Effector memory CD8-positive, alpha-beta T cell (primary cell): ENCODE data around the gene WEE2.

ENCODE experiments used
- ATAC-seq: fragments of 150-1000 bp; cut with Tn5 transposase; replicated peaks from 2 replicates; pipeline ENCODE4 v1.10.0; 2021; ENCODE audit warnings: mild to moderate bottlenecking, moderate library complexity
- DNase-seq, 3 experiments: peaks; one replicate each; pipeline ENCODE4 v3.0.0; 2021
- H3K27ac Mint-ChIP-seq, 2 donors: one replicate each; pipeline ENCODE4 v1.8.0; 2022; ENCODE audit warnings: mild to moderate bottlenecking in 2 of 2, mixed read lengths in 2 of 2, moderate library complexity in 2 of 2
- H3K27me3 Mint-ChIP-seq, 2 donors: one replicate each; pipeline ENCODE4 v1.8.0; 2022; ENCODE audit warnings: mixed read lengths in 2 of 2
- H3K36me3 Mint-ChIP-seq: one replicate; pipeline ENCODE4 v1.8.0; 2022; ENCODE audit warnings: mild to moderate bottlenecking, moderate library complexity, mixed read lengths; ENCODE audit not compliant: insufficient read depth
- H3K4me1 Mint-ChIP-seq, 2 donors: one replicate each; pipeline ENCODE4 v1.8.0; 2022; ENCODE audit warnings: low read depth in 2 of 2, mixed read lengths in 2 of 2
- H3K4me3 Mint-ChIP-seq, 2 donors: one replicate each; pipeline ENCODE4 v1.8.0; 2022; ENCODE audit warnings: mild to moderate bottlenecking in 2 of 2, mixed read lengths in 2 of 2, moderate library complexity in 2 of 2
- H3K9me3 Mint-ChIP-seq, 2 donors: one replicate each; pipeline ENCODE4 v1.8.0; 2022; ENCODE audit warnings: mixed read lengths in 2 of 2

Gene WEE2

DNA sequence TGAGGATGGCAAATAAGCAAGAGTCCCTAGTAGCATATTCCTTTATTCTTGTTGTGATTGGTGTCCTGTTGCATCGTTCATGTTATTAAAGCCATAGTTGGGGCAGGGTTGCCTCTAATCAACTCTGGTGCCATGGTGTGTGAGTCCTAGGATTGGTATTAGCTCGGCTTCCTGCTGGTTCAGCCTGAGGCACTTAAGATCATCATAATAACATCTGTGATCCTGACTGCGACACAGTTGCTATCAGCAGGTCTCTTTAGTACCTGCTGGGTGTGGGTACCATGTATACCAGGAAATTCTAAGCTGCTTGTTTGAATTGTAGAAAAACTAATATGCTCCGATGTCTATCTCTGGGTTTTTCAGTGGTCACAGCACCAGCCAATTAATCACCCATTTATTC is 1.6 kb downstream of the WEE2 start:
- Mint-ChIP-seq H3K36me3 (no peaks in the 10 kb centered on the region), H3K9me3 (no peaks in the 10 kb centered on the region), H3K27ac (no peak overlapping the region)

DNA sequence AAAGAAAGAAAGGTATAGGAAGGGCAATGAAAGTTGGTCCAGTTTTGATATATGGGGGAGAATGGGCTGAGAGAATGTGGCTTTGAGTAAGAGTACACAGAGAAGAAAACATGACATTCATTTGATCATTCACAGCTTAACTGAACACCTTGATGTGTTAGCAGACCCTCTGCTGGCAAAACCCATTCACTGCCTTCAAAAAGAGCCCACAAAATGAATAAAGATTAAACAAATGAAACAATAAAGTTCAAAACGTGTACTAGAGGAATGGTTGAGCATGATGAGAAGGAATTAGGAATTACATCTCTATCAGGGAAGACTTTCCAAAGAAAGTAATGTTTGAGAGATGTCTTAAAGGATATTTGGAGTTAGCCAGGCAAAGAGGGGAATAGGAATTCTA is 2.1 kb downstream of the WEE2 start:
- ATAC-seq (peak; percentile 46), DNase-seq (no peak)
- H3K36me3 Mint-ChIP-seq = no peaks in the 10 kb centered on the region
- H3K27me3 Mint-ChIP-seq = no peaks in the 10 kb centered on the region
- peak overlapping the region in 1 of 2 donors; percentile 9 for H3K27ac Mint-ChIP-seq
- H3K4me1 Mint-ChIP-seq = peaks cover 3% of the 10 kb centered on the region in 2 donors
- H3K9me3 Mint-ChIP-seq = no peaks in the 10 kb centered on the region
- H3K4me3 Mint-ChIP-seq = no peak overlapping the region

More for the DNA sequence above, 1.6 kb downstream of the WEE2 start:
- peaks cover 3% of the 10 kb centered on the region in 2 donors for H3K4me1 Mint-ChIP-seq
- DNase-seq = no peak
- no peak for ATAC-seq
- no peaks in the 10 kb centered on the region for H3K27me3 Mint-ChIP-seq
- H3K4me3 Mint-ChIP-seq = no peak overlapping the region

DNA sequence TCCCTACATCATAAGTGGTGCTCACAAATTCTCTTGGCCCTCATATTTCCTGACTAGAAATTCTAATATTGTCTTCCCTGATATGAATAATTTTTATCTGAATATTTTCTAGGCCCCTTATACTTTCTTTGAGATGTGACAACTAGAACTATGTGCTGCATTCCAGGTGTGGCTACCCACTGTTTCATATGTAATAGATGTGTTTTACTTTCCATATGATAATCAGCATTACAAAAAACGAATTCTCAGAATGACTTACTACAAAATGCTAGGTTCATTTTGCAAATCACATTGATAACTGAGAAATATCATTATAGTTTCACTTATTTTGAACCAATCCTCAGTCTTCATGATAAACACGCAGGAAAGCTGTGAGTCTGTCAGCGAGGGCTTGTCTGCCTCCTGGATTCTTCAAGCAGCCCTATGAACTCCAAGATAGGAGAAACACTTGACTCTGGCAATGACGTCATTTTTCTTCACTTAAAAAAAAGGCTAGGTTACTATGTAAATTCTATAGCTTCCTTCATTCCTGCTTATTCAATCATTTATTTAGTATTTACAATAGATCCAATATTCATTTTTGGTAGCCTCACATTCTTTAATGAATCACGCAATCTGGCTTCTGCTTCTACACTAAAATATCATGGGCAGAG is 4.6 kb downstream of the WEE2 start:
- Mint-ChIP-seq H3K27ac (no peak overlapping the region), H3K9me3 (no peaks in the 10 kb centered on the region), H3K4me1 (peaks cover 3% of the 10 kb centered on the region in 2 donors), H3K36me3 (no peaks in the 10 kb centered on the region), H3K27me3 (no peaks in the 10 kb centered on the region), H3K4me3 (no peak overlapping the region)
- ATAC-seq (no peak), DNase-seq (no peak)

DNA sequence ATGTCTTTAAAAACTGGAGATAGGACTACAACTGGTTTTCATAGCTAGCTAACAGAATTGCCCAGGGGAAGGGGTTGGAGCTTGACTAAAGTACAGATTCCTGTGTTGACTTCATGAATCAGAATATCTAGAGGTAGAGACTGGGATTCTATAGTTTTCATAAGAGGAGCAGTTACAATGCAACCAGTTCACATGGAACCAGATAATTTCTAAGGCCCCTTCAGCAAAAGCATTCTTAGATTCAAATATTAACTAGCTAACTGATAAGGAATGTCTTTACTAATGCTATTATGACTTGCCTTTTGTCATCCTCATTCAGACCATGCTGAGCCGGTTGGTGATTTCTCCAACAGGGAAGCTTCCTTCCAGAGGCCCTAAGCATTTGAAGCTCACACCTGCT is 5.7 kb downstream of the WEE2 start:
- no peak for ATAC-seq
- H3K27ac Mint-ChIP-seq = no peak overlapping the region
- no peaks in the 10 kb centered on the region for H3K27me3 Mint-ChIP-seq
- H3K4me3 Mint-ChIP-seq = no peak overlapping the region
- peaks cover 3% of the 10 kb centered on the region in 2 donors for H3K4me1 Mint-ChIP-seq
- no peaks in the 10 kb centered on the region for H3K36me3 Mint-ChIP-seq
- no peaks in the 10 kb centered on the region for H3K9me3 Mint-ChIP-seq
- no peak for DNase-seq

DNA sequence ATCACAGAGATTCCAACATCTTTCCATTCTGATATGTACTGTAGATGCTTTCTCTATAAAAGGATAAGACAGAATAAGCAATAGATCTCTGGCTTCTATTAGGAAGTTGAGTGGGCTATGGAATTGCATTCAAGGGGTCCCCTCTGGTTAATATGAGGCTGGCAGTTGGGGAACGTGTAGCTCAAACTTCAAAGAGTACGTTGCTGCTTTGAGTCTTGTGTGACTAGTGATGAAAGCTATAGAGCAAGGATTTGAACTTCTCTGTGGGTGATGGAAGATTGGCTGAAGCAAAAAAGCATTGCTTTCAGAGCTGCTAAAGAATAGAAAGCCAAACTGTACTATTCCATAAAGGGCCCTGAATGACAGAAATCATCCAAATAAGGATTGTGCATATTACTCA is 6.4 kb downstream of the WEE2 start:
- no peak for DNase-seq
- no peak overlapping the region for H3K27ac Mint-ChIP-seq
- no peaks in the 10 kb centered on the region for H3K36me3 Mint-ChIP-seq
- peaks cover 3% of the 10 kb centered on the region in 2 donors for H3K4me1 Mint-ChIP-seq
- ATAC-seq = no peak
- H3K9me3 Mint-ChIP-seq = no peaks in the 10 kb centered on the region
- no peak overlapping the region for H3K4me3 Mint-ChIP-seq
- H3K27me3 Mint-ChIP-seq = no peaks in the 10 kb centered on the region

DNA sequence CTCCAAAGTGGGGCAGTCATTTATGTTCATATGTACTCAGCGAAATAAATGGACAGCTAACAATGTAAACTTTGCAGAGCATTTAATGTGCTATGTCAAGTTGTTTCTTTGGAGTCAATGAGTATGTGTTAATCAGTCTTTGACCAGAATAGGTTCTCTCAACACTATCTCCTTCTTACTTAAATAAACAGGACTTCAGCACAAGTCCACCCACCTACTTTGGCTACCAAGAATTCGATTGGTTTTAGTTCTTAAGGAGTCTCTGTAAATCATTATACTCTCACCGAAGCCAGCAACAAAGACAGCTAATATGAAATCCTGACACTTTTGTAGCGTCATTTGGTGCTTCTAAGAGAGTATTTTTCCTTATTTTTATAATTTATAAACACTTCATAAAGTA is 6.9 kb downstream of the WEE2 start:
- Mint-ChIP-seq H3K9me3 (no peaks in the 10 kb centered on the region), H3K27me3 (no peaks in the 10 kb centered on the region), H3K4me3 (no peak overlapping the region), H3K4me1 (peaks cover 3% of the 10 kb centered on the region in 2 donors), H3K36me3 (no peaks in the 10 kb centered on the region), H3K27ac (no peak overlapping the region)
- DNase-seq (no peak), ATAC-seq (no peak)

DNA sequence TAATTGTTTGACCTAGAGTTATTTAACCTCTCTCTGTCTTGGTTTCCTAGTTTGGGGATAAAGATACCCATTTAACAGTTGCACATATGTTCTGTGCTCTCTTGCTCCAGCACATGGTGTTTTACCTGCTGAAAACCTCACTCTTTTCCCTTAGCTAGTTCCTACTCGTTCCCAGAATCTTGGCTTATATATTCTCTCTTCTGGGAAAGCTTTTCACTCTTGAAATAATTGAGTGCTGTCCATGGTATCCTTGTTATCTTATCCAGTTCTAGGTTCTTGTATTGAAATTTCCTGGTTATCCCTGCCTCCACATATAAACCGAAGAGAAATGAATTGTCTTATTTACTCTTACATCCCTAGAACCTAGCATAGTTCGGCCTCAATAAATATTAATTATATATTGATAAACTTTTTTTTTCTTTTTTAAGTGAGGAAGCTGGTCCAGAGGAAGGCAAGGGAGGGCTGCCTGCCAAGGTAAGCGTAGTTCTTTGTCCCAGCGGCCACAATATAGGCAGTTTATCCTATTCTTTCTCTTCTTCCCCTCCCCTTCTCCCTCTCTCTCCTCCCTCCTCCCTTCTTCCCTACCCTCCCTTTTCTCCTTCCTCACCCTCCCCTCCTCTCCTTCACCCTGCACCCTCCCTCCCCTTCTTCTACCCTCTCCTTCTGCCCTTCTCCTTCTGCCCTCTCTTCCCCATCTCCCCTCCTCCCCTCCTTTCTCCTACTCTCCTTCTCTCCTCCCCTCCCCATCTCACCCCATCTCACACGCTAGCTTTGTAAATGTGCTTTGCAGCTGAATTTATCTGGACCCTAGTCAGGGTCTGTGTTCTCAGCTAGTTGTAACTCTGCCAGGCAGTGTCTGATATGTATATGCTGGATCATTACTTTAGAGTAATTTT is 7.9 kb downstream of the WEE2 start:
- DNase-seq = no peak
- Mint-ChIP-seq H3K9me3 (no peaks in the 10 kb centered on the region), H3K4me3 (no peak overlapping the region), H3K36me3 (no peaks in the 10 kb centered on the region), H3K4me1 (peaks cover 3% of the 10 kb centered on the region in 2 donors), H3K27ac (no peak overlapping the region), H3K27me3 (no peaks in the 10 kb centered on the region)
- no peak for ATAC-seq

DNA sequence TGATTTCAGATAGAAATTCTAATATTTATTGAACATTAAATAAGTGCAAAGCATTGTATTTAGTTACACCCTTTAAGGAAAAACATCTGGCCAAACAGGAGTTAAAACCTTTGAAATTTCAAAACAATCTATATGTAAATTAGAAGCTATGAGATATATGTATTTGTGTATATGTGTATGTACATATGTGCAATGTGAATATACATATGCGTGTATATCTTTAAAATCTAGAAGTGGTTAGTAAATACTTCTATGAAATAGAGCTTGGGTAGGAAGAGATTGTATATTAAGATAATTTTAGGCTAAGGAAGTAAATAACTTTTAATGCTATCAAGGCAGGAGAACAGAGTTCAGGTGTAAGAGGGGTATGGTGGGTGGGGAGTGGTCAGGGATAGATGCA is 9.3 kb downstream of the WEE2 start:
- Mint-ChIP-seq H3K4me1 (no peaks in the 10 kb centered on the region), H3K27ac (no peak overlapping the region), H3K36me3 (no peaks in the 10 kb centered on the region), H3K4me3 (no peak overlapping the region), H3K9me3 (no peaks in the 10 kb centered on the region), H3K27me3 (no peaks in the 10 kb centered on the region)
- DNase-seq = no peak
- no peak for ATAC-seq

DNA sequence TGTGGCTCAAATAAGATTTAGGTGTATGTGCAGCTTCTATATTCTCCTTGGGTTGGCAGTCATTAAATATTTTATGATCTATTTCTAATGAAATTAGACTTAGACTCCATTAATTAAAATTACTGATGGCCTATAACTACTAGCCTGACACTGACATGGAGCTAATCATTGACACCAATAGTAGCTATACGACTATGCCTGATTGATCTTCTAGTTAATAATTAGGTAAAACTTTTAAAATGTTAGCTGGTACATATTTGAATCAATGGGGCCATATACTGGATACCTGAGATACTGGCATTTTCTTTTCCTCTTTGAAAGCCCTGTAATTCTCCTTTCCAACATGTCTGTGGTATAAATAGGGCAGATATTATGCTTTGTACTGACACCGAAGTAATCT is 14.4 kb downstream of the WEE2 start:
- no peaks in the 10 kb centered on the region for H3K36me3 Mint-ChIP-seq
- H3K4me3 Mint-ChIP-seq = no peak overlapping the region
- no peaks in the 10 kb centered on the region for H3K9me3 Mint-ChIP-seq

DNA sequence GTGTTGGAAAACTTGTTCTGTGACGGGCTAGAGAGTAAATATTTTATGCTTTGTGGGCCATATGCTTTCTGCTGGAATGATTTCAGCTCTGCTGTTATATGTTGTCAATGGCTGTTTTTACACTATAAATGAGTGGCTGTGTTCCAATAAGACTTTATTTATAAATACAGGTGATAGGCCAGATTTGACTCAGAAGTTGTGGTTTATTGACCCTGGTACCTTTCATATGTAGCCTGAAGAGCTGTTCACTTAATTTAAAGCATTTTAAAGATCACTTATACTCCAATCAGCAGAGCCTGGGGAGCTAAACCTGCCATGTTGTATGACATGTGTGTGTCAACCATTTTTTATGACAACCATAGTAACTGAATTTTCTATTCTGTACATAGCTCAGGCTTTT is 20.9 kb downstream of the WEE2 start:
- Mint-ChIP-seq H3K9me3 (no peaks in the 10 kb centered on the region), H3K27me3 (no peaks in the 10 kb centered on the region), H3K36me3 (no peaks in the 10 kb centered on the region), H3K27ac (no peak overlapping the region), H3K4me1 (no peaks in the 10 kb centered on the region), H3K4me3 (no peak overlapping the region)
- DNase-seq (no peak), ATAC-seq (no peak)

More for the DNA sequence above, 14.4 kb downstream of the WEE2 start:
- Mint-ChIP-seq H3K4me1 (no peaks in the 10 kb centered on the region), H3K27me3 (no peaks in the 10 kb centered on the region), H3K27ac (no peak overlapping the region)
- no peak for ATAC-seq
- no peak for DNase-seq

DNA sequence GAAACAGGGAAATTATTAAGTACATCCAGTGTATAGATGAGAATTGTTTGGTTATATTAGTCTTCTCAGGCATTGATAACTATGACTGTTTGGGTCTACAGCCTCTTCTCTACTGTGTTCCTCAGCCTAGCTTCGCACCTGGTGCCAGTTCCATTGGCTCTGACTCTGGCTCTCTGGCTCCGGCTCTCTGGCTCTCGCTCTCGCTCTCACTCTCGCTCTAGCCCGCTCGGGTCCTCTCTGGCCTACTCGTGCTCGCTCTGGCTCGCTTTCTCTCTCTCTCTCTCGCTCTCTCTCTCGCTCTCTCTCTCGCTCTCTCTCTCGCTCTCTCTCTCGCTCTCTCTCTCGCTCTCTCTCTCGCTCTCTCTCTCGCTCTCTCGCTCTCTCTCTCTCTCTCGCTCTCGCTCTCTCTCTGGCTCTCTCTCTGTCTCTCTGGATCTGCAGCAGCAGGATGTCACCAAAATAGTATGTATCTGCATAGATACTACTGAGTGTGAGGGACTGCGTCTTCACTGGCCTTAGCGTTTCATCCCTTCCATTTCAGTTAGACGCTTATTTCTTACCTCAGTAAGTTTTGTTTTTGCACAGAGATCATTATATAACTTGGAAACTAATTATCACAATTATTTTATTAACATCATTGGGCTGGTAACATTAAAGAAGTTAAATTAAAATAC is 23.5 kb downstream of the WEE2 start:
- Mint-ChIP-seq H3K27ac (no peak overlapping the region), H3K9me3 (no peaks in the 10 kb centered on the region), H3K4me3 (no peak overlapping the region), H3K4me1 (no peaks in the 10 kb centered on the region), H3K27me3 (no peaks in the 10 kb centered on the region), H3K36me3 (no peaks in the 10 kb centered on the region)
- DNase-seq (no peak), ATAC-seq (no peak)

DNA sequence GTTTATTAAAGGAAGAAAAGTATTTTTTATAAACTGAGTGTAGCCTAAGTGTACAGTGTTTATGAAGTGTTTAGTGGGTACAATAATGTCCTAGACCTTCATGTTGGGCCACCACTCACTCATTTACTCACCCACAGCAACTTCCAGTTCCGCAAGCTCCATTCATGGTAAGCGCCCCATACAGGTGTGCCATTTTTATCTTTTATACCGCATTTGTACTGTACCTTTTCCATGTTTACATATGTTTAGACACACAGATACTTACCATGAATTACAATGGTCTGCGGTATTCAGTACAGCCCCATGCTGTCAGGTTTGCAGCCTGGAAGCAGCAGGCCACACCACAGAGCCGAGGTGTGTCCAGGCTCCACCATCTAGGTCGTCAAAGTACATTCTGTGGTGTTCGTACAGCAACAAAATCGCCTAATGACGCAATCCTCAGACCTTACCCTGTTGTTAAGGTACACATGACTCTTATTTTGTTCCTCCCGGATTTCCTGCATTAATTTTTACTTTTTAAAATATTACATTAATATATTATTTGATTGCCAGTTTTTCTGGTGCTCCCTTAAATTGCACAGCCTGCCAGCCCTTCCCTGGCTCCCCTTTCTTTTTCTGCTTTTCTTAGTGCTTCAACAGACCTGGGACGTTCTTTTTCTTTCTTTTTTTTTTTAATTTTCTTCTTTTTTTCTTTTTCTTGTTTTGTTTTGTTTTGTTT is 29.1 kb downstream of the WEE2 start:
- peak; percentile 31 to 37 (median 33) for DNase-seq
- peaks cover 34% of the 10 kb centered on the region for H3K36me3 Mint-ChIP-seq
- peak overlapping the region; percentile 96 to 99 for H3K4me3 Mint-ChIP-seq
- H3K27ac Mint-ChIP-seq = peak overlapping the region; percentile 99
- no peaks in the 10 kb centered on the region for H3K9me3 Mint-ChIP-seq
- H3K4me1 Mint-ChIP-seq = peaks cover 22 to 24% of the 10 kb centered on the region in 2 donors
- ATAC-seq = peak; percentile 36
- H3K27me3 Mint-ChIP-seq = no peaks in the 10 kb centered on the region
